Limb (tissue), 2 donors: ENCODE data around the gene PLA2G10.
"Not testable (repeated sequence)": the region's sequence is repeated elsewhere in the genome, so short reads cannot be mapped to it uniquely, and the experiment has no call there.

ENCODE experiments used
- DNase-seq, 2 donors: peaks; one replicate each; pipeline ENCODE4 v3.0.0-alpha.2; 2016; ENCODE audit errors: extremely low spot score in 2 of 2

PLA2G10 gene

DNA sequence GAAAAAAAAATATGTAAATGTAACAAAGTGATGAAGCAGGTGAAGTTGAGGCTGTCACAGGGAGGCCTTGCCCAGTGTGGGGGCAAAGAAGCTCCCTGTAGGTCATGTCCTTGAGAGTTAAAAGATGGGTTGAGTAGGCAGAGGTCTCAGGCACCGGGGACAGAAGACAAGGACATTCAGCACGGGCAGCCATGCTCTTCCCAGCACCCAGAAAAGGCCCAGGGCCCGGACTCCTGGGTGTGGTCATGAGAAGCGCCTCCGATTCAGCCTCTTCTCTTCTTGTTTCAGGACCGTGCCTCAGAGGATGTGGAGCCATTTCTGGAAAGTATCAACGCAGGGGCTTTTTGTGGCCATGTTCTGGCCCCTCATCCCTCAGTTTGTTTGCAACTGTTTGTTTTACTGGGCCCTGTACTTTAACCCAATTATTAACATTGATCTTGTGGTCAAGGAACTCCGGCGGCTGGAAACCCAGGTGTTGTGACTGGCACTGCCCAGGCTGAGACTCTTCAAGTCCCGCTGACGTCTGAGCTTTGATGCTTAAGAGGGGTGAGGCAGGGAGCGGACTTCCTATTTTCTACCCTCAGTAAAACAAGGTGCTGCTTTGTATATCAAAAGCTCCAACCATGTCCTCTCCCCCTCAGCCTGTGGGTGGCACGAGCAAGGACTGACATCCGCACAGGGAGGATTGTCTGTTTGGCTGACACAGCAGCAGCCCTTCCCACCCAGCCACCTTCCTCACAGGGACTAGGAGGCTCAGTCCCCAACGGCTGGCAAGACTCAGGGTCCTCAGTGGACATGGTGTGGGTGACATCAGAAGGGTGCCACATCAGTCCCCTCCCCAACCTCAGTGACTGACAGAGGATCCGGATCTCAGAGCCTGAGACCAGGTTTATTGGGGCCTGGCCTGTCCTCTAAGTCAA, 26.5 kb downstream of the PLA2G10 start:
- no peak for DNase-seq

DNA sequence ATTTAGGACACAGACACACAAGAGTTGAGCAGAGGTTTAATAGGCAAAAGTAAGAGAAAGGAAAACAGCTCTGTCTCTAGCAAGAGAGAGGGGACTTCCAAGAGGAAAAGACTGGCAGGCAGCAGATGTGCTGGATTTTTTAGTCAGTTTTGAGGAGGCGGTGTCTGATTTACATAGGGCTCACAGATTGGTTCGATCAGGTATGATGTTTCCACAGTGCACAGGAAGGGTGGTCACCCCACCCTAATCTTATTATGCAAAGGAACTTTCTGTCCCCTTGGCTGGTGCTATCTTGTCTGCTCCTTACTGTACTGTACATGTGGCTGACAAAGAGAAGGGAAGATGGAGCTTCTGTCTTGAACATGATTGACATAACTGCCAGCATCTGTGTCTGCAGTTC, 36.0 kb downstream of the PLA2G10 start:
- DNase-seq, result no peak

GRCh38 chr16:14652726-14653125, 41.4 kb downstream of the PLA2G10 start:
- DNase-seq, result no peak

- no peak for DNase-seq
Measured at GRCh38 chr16:14650629-14651028, 43.5 kb downstream of the PLA2G10 start.

DNA sequence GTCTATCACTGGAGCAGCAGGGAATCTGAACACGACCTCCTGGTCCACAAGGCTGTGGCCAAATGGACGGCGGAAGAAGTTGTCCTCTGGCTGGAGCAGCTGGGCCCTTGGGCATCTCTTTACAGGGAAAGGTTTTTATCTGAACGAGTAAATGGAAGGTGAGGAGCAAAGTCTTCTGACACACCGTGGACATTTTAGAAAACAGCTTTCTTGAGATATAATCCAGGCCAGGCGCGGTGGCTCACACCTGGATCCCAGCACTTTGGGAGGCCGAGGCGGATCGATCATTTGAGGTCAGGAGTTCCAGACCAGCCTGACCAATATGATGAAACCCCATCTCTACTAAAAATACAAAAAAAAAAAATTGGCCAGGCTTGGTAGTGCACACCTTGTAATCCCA, 44.3 kb downstream of the PLA2G10 start:
- DNase-seq, result no peak

DNA sequence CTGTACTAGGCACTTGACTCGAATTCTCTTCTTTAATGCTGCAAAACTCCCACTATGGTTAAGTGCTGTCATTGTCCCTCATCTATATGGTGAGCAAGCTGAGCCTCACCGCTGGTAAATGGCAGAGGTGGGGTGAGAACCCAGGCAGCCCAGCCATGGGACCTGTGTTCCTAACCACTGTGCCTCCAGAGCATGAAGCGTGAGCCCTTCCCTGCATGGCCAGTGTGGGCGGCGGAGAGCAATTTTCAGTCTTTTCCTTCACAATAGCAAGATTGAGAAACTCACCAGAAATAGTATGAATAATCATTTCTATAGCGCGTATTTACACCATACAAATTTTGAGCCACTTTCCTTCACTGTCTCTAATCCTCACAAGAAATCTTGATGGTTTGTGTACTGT, 52.2 kb downstream of the PLA2G10 start:
- no peak for DNase-seq

GRCh38 chr16:14641206-14641605, 52.9 kb downstream of the PLA2G10 start:
- no peak for DNase-seq

- no peak for DNase-seq
Measured at GRCh38 chr16:14640538-14640937, 53.6 kb downstream of the PLA2G10 start.

GRCh38 chr16:14636951-14637240, 57.2 kb downstream of the PLA2G10 start:
- not testable (repeated sequence) for DNase-seq

- not testable (repeated sequence) for DNase-seq
Measured at GRCh38 chr16:14636179-14636950, 57.7 kb downstream of the PLA2G10 start.

DNA sequence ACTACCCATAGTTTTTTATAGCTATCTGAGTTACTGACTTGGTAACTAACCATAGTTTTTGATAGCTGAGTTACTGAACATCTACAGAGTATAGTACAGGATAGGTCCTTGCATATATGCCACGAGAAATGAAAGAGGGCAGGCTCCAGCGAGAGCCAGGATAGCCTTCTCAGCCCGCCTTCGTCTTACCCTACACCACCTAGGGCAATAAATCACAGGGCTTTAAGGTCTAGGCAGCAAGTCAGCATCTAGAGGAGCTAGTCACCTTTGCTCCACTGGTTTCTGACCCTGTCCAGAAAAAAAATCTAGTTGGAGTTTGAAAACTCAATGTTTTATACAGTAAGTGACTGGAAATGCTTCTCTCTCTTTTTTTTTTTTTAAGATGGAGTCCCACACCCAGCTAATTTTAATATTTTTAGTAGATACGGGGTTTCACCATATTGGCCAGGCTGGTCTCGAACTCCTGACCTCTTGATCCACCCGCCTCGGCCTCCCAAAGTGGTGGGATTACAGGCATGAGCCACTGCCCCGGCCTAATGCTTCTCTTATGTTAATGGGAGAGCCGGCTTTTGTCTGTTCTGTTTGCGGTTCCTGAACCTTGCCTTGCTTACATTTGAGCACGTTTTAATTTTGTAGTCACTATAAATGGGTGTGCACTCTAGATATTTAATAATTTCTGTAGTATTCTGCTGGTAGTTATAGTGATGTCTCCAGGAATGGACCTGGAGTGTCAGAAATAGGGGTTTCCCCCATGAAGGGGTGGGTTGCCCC, 58.5 kb downstream of the PLA2G10 start:
- no peak for DNase-seq

DNA sequence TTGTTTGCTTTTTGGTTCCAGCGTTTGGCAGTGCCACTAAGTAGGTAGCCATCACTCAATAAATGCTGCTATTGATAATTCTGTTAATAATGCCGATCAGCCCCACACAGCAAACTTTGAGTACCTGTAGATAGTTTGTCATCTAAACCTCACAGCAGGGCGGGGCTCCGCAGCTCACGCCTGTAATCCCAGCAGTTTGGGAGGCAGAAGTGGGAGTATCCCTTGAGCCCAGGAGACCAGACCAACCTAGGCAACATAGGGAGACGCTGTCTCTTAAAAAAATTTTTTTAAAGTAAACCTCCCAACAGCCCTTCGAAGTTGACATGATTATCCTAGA, 59.8 kb downstream of the PLA2G10 start:
- DNase-seq, result no peak

DNA sequence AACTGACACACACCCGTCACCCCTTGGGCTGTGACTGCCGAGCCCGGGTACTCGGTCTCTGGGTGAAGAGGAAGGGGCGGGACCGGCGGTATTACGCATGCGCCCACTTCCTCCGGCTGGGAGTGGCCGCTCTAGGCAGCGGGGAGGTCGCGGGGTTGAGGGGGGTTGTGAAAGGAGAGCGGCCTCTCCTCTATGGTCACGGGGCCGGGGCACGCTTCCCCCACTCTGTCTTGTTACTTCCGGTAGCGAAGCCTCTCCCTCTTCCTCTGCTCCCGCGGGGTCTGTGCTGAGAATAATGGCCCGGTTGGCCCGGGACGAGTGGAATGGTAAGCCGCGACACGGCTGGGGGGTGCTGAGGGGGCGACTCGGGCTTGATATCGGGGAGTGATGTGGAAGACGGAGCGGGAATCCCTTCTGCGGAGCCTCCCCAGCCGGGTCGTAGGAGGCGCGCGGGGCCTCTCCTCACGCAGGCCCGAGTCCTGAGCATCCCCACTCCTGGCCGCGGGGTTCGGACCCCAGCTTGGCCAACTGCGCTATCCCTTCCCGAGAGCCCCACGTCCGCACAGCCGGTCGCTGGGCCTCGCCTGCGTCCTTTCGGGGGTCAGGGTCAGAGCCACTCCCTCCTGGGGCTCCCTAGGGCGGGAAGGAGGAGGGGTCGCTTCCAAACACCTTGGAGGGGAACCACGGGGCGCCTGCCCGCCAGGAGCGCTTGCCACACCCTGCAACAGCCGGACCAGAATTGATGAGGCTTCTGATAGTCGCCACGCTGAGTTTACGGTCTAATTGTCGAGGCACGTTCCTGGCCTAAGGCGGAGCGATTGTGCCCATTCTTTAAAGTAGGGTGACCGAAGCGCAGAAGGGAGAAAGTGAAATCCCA, 61.2 kb downstream of the PLA2G10 start, which contains the start of gene BFAR:
Gene BFAR (plus strand): TSS at position 259 of the 877 bp plus-strand sequence. CDS start 11,396 bp downstream, outside the sequence.
- DNase-seq, result peak; percentile 96 to 99

GRCh38 chr16:14630620-14631330, 63.3 kb downstream of the PLA2G10 start:
- DNase-seq, result not testable (repeated sequence)

GRCh38 chr16:14629919-14630619, 64.0 kb downstream of the PLA2G10 start, which contains the start of gene PARN:
TSS of gene PARN (minus strand) at chr16:14630260. CDS start at chr16:14630125, 135 bp downstream.
- peak; percentile 96 to 97 for DNase-seq

DNA sequence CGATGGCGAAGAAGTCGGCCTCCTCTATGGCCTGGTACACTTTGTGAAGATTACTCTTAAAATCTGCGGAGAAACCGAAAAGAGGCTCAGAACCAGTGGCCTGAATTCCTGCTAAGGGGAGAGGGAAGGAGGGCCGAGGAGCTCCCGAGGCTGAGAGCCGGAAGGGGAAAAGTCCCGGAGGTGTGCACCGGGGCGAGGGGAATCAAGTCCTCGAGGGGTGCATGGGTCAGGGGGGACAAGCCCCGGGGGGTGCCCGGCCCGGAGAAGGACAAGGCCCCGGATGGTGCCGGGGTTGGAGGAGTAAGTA, 64.5 kb downstream of the PLA2G10 start:
- no peak for DNase-seq

- DNase-seq, result no peak
Measured at GRCh38 chr16:14628806-14629611, 65.1 kb downstream of the PLA2G10 start.

GRCh38 chr16:14627078-14627477, 67.0 kb downstream of the PLA2G10 start:
- DNase-seq, result no peak
